GM19240 (cell line): ENCODE measurements around the gene DAPK3.
"Not testable (repeated sequence)": the region's sequence is repeated elsewhere in the genome, so short reads cannot be mapped to it uniquely, and the experiment has no call there.

Experiments used
- DNase-seq: peaks from one replicate; pipeline ENCODE4 v3.0.0; 2011; ENCODE audit warnings: low spot score; ENCODE audit not compliant: insufficient read length

The DAPK3 gene

GRCh38 chr19:3955688-3956087 lies 15.2 kb downstream of the DAPK3 start:
- no peak for DNase-seq

GRCh38 chr19:3955276-3955675 lies 15.6 kb downstream of the DAPK3 start:
- not testable (repeated sequence) for DNase-seq

GRCh38 chr19:3954107-3954506 lies 16.8 kb downstream of the DAPK3 start:
- DNase-seq: no peak

- DNase-seq: not testable (repeated sequence)
Measured at GRCh38 chr19:3952755-3953276, 18.1 kb downstream of the DAPK3 start.

GRCh38 chr19:3950871-3951861 lies 19.7 kb downstream of the DAPK3 start:
- DNase-seq: no peak

GRCh38 chr19:3949997-3950859 lies 20.7 kb downstream of the DAPK3 start:
- DNase-seq: no peak

GRCh38 chr19:3949294-3949693 lies 21.6 kb downstream of the DAPK3 start:
- DNase-seq: no peak

GRCh38 chr19:3947316-3947933 lies 23.5 kb downstream of the DAPK3 start:
- not testable (repeated sequence) for DNase-seq

GRCh38 chr19:3945838-3946237 lies 25.1 kb downstream of the DAPK3 start:
- DNase-seq: no peak

- no peak for DNase-seq
Measured at GRCh38 chr19:3944018-3944721, 26.7 kb downstream of the DAPK3 start.

- DNase-seq: no peak
Measured at GRCh38 chr19:3942790-3943409, 28.0 kb downstream of the DAPK3 start.

- DNase-seq: not testable (repeated sequence)
Measured at GRCh38 chr19:3938300-3938950, 32.5 kb downstream of the DAPK3 start.

- no peak for DNase-seq
Measured at GRCh38 chr19:3936506-3937442, 34.1 kb downstream of the DAPK3 start.

- no peak for DNase-seq
Measured at GRCh38 chr19:3932931-3933810, 37.7 kb downstream of the DAPK3 start, which contains the start of gene NMRK2. Gene NMRK2, plus strand, starts transcription at chr19:3933069. Its CDS starts 603 bp downstream, at chr19:3933672.

- no peak for DNase-seq
Measured at GRCh38 chr19:3931041-3931440, 39.9 kb downstream of the DAPK3 start.

GRCh38 chr19:3923912-3924311 lies 47.0 kb downstream of the DAPK3 start:
- DNase-seq: no peak

- DNase-seq: no peak
Measured at GRCh38 chr19:3923096-3923758, 47.7 kb downstream of the DAPK3 start.
